Liver (tissue), 9 donors: ENCODE measurements around the gene PTPN9. TPM values are rescaled to one million over a fixed set of nuclear protein-coding genes. Genes with fewer than 3 reads are reported as not detected.

ENCODE experiments used
- DNase-seq: peaks from one replicate; pipeline ENCODE4 v3.0.0-alpha.2; 2017; ENCODE audit warnings: low spot score
- H3K27ac ChIP-seq, 2 donors: one replicate each; pipeline ENCODE4 v1.7.0; 2013; ENCODE audit warnings: inconsistent platforms in 2 of 2, low read length in 2 of 2, control low read depth in 1 of 2, low read depth in 1 of 2, mild to moderate bottlenecking in 1 of 2
- H3K27me3 ChIP-seq, 4 donors: one replicate each; pipeline versions ENCODE4 v1.6.1 to v1.7.0; 2013; ENCODE audit warnings: low read length in 3 of 4, inconsistent platforms in 1 of 4, mild to moderate bottlenecking in 1 of 4, moderate library complexity in 1 of 4; ENCODE audit not compliant: control insufficient read depth in 4 of 4, insufficient read depth in 4 of 4
- H3K36me3 ChIP-seq, 4 donors: one replicate each; pipeline versions ENCODE4 v1.6.1 to v1.7.0; 2013; ENCODE audit warnings: low read length in 3 of 4, mild to moderate bottlenecking in 3 of 4, low read depth in 1 of 4, moderate library complexity in 1 of 4; ENCODE audit not compliant: control insufficient read depth in 4 of 4, insufficient read depth in 3 of 4
- H3K4me1 ChIP-seq, 4 donors: one replicate each; pipeline versions ENCODE4 v1.6.1 to v1.7.0; 2013; ENCODE audit warnings: low read length in 3 of 4, mild to moderate bottlenecking in 3 of 4, moderate library complexity in 1 of 4; ENCODE audit not compliant: control insufficient read depth in 4 of 4, insufficient read depth in 4 of 4
- H3K4me3 ChIP-seq, 3 donors: one replicate each; pipeline versions ENCODE4 v1.6.1 to v1.7.0; 2013; ENCODE audit warnings: low read length in 3 of 3, control low read depth in 1 of 3, low read depth in 1 of 3, mild to moderate bottlenecking in 1 of 3
- H3K9ac ChIP-seq, 2 donors: one replicate each; pipeline ENCODE4 v1.7.0; 2013; ENCODE audit warnings: low read length in 2 of 2, mild to moderate bottlenecking in 2 of 2, moderate library complexity in 2 of 2, control low read depth in 1 of 2, low read depth in 1 of 2
- H3K9me3 ChIP-seq, 4 donors: one replicate each; pipeline versions ENCODE4 v1.6.1 to v1.7.0; 2013; ENCODE audit warnings: low read length in 3 of 4; ENCODE audit not compliant: control insufficient read depth in 4 of 4
- EGR1 ChIP-seq, 2 donors: IDR thresholded peaks; 2 replicates each; pipeline ENCODE4 v1.6.1; 2016 to 2018; ENCODE audit warnings: antibody characterized with exemption in 2 of 2, low read depth in 2 of 2
- FOXA1 ChIP-seq: IDR thresholded peaks from 2 replicates; pipeline ENCODE4 v1.6.1; 2016; ENCODE audit warnings: antibody characterized with exemption
- FOXA2 ChIP-seq: IDR thresholded peaks from 2 replicates; pipeline ENCODE4 v1.6.1; 2016; ENCODE audit warnings: antibody characterized with exemption
- GABPA ChIP-seq, 2 donors: IDR thresholded peaks in 1 of 2; conservative IDR thresholded peaks in 1 of 2; 2 replicates each; pipeline ENCODE4 v1.6.1; 2016; ENCODE audit warnings: antibody characterized with exemption in 2 of 2, mild to moderate bottlenecking in 1 of 2, moderate library complexity in 1 of 2
- HNF4A ChIP-seq, 2 donors: conservative IDR thresholded peaks; 2 replicates each; pipeline ENCODE4 v1.6.1; 2016; ENCODE audit warnings: antibody characterized with exemption in 2 of 2, mild to moderate bottlenecking in 2 of 2
- HNF4G ChIP-seq: IDR thresholded peaks from 2 replicates; pipeline ENCODE4 v1.6.1; 2016; ENCODE audit warnings: antibody characterized with exemption
- JUND ChIP-seq, 2 donors: IDR thresholded peaks; 2 replicates each; pipeline ENCODE4 v1.6.1; 2016; ENCODE audit warnings: antibody characterized with exemption in 2 of 2
- NR2F2 ChIP-seq: IDR thresholded peaks from 2 replicates; pipeline ENCODE4 v1.6.1; 2016; ENCODE audit warnings: antibody characterized with exemption
- RAD21 ChIP-seq, 2 donors: IDR thresholded peaks; 2 replicates each; pipeline ENCODE4 v1.6.1; 2016; ENCODE audit warnings: antibody characterized with exemption in 2 of 2, mild to moderate bottlenecking in 2 of 2
- RXRA ChIP-seq, 2 donors: IDR thresholded peaks; 2 replicates each; pipeline ENCODE4 v1.6.1; 2017 to 2018; ENCODE audit warnings: antibody characterized with exemption in 2 of 2, mild to moderate bottlenecking in 1 of 2
- SP1 ChIP-seq: IDR thresholded peaks from 2 replicates; pipeline ENCODE4 v1.6.1; 2018; ENCODE audit warnings: antibody characterized with exemption, mild to moderate bottlenecking
- TAF1 ChIP-seq: conservative IDR thresholded peaks from 2 replicates; pipeline ENCODE4 v1.6.1; 2016; ENCODE audit warnings: antibody characterized with exemption, mild to moderate bottlenecking
- YY1 ChIP-seq: IDR thresholded peaks from 2 replicates; pipeline ENCODE4 v1.6.1; 2016; ENCODE audit warnings: antibody characterized with exemption, mild to moderate bottlenecking
- polyA plus RNA-seq, 2 donors: library from polyadenylated mRNA; stranded (reverse) in 1 of 2; unstranded in 1 of 2; fragments of 200-250 nt in 1 of 2; fragments of >200 nt in 1 of 2; fragmentation: Nextera tagmentation in 1 of 2; extraction: Ambion mirVana in 1 of 2; gene quantifications; one replicate each; pipeline versions ENCODE4 v1.2.1 to v1.2.3, GENCODE V29; 2013 to 2015
- total RNA-seq, 2 donors: library from RNA; depleted of rRNA; stranded (reverse); fragments of >200 nt; gene quantifications; one replicate each; pipeline ENCODE4 v1.2.3, GENCODE V29; 2014
- TF ChIP-seq, protein P1 (sequence below): IDR thresholded peaks from 2 replicates; pipeline ENCODE4 v1.6.1; 2016; ENCODE audit warnings: antibody characterized with exemption, mild to moderate bottlenecking
- TF ChIP-seq, protein P2 (sequence below): IDR thresholded peaks from 2 replicates; pipeline ENCODE4 v1.6.1; 2016; ENCODE audit warnings: antibody characterized with exemption
- TF ChIP-seq, protein P3 (sequence below): fragments of 150-350 bp; IDR thresholded peaks from 2 replicates; pipeline ENCODE4 v1.5.1; 2017; ENCODE audit warnings: improper control_type of control experiment, low read depth, low read length; ENCODE audit not compliant: missing input control
- TF ChIP-seq, protein P4 (sequence below): IDR thresholded peaks from 2 replicates; pipeline ENCODE4 v1.6.1; 2016; ENCODE audit warnings: antibody characterized with exemption
- TF ChIP-seq, protein P5 (sequence below): IDR thresholded peaks from 2 replicates; pipeline ENCODE4 v1.6.1; 2016; ENCODE audit warnings: antibody characterized with exemption
- donor health status: healthy.
- donor health status: healthy.
- donor health status: healthy.
- donor health status: healthy.
- donor health status: healthy.

Gene PTPN9
- total and polyA plus RNA-seq, 4 donors = 5.4 to 14.1 (median 7.5) TPM

DNA sequence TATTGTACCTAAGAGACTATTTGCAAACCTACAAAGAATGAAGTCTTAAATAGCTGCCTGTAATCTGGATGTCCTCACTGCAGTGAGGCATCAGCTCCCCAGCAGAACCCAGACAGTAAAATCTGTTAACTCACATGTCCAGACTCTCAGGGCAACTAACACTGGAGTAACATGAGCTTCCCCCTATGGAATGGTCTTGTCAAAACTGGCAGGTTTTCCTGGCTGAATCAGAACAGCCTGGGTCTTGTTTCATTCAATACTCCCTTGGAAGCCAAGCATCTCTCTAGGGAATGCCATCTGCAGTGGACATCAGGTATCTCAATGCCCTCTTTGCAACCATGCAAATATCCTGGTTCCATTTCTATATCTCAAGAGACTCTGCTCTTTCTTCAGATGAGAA is 24.4 kb downstream of the PTPN9 start:
- no peak for DNase-seq
- no peak for TF ChIP-seq GABPA (IDR thresholded peaks at IDR 0.05 in 1 of 2, conservative IDR thresholded peaks at IDR 0.05 in 1 of 2)
- no peak for TF ChIP-seq FOXA2
- TF ChIP-seq, protein P1, sequence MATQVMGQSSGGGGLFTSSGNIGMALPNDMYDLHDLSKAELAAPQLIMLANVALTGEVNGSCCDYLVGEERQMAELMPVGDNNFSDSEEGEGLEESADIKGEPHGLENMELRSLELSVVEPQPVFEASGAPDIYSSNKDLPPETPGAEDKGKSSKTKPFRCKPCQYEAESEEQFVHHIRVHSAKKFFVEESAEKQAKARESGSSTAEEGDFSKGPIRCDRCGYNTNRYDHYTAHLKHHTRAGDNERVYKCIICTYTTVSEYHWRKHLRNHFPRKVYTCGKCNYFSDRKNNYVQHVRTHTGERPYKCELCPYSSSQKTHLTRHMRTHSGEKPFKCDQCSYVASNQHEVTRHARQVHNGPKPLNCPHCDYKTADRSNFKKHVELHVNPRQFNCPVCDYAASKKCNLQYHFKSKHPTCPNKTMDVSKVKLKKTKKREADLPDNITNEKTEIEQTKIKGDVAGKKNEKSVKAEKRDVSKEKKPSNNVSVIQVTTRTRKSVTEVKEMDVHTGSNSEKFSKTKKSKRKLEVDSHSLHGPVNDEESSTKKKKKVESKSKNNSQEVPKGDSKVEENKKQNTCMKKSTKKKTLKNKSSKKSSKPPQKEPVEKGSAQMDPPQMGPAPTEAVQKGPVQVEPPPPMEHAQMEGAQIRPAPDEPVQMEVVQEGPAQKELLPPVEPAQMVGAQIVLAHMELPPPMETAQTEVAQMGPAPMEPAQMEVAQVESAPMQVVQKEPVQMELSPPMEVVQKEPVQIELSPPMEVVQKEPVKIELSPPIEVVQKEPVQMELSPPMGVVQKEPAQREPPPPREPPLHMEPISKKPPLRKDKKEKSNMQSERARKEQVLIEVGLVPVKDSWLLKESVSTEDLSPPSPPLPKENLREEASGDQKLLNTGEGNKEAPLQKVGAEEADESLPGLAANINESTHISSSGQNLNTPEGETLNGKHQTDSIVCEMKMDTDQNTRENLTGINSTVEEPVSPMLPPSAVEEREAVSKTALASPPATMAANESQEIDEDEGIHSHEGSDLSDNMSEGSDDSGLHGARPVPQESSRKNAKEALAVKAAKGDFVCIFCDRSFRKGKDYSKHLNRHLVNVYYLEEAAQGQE = no peak
- no peak for TF ChIP-seq NR2F2
- no peak for TF ChIP-seq EGR1 (IDR thresholded peaks at IDR 0.05; ENCODE audit: low read depth in 2 of 2)
- TF ChIP-seq RAD21 (IDR thresholded peaks at IDR 0.05) = no peak
- TF ChIP-seq RXRA (IDR thresholded peaks at IDR 0.05) = no peak
- no peak for TF ChIP-seq HNF4A (conservative IDR thresholded peaks at IDR 0.05)
- no peak for TF ChIP-seq TAF1
- TF ChIP-seq, protein P2, sequence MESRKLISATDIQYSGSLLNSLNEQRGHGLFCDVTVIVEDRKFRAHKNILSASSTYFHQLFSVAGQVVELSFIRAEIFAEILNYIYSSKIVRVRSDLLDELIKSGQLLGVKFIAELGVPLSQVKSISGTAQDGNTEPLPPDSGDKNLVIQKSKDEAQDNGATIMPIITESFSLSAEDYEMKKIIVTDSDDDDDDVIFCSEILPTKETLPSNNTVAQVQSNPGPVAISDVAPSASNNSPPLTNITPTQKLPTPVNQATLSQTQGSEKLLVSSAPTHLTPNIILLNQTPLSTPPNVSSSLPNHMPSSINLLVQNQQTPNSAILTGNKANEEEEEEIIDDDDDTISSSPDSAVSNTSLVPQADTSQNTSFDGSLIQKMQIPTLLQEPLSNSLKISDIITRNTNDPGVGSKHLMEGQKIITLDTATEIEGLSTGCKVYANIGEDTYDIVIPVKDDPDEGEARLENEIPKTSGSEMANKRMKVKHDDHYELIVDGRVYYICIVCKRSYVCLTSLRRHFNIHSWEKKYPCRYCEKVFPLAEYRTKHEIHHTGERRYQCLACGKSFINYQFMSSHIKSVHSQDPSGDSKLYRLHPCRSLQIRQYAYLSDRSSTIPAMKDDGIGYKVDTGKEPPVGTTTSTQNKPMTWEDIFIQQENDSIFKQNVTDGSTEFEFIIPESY = no peak
- TF ChIP-seq, protein P3, sequence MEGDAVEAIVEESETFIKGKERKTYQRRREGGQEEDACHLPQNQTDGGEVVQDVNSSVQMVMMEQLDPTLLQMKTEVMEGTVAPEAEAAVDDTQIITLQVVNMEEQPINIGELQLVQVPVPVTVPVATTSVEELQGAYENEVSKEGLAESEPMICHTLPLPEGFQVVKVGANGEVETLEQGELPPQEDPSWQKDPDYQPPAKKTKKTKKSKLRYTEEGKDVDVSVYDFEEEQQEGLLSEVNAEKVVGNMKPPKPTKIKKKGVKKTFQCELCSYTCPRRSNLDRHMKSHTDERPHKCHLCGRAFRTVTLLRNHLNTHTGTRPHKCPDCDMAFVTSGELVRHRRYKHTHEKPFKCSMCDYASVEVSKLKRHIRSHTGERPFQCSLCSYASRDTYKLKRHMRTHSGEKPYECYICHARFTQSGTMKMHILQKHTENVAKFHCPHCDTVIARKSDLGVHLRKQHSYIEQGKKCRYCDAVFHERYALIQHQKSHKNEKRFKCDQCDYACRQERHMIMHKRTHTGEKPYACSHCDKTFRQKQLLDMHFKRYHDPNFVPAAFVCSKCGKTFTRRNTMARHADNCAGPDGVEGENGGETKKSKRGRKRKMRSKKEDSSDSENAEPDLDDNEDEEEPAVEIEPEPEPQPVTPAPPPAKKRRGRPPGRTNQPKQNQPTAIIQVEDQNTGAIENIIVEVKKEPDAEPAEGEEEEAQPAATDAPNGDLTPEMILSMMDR = no peak
- no peak for TF ChIP-seq HNF4G
- TF ChIP-seq JUND (IDR thresholded peaks at IDR 0.05) = no peak
- no peak for TF ChIP-seq YY1
- TF ChIP-seq SP1 = no peak
- no peak for TF ChIP-seq FOXA1
- TF ChIP-seq, protein P4, sequence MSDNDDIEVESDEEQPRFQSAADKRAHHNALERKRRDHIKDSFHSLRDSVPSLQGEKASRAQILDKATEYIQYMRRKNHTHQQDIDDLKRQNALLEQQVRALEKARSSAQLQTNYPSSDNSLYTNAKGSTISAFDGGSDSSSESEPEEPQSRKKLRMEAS = no peak
- TF ChIP-seq, protein P5, sequence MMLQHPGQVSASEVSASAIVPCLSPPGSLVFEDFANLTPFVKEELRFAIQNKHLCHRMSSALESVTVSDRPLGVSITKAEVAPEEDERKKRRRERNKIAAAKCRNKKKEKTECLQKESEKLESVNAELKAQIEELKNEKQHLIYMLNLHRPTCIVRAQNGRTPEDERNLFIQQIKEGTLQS = no peak

DNA sequence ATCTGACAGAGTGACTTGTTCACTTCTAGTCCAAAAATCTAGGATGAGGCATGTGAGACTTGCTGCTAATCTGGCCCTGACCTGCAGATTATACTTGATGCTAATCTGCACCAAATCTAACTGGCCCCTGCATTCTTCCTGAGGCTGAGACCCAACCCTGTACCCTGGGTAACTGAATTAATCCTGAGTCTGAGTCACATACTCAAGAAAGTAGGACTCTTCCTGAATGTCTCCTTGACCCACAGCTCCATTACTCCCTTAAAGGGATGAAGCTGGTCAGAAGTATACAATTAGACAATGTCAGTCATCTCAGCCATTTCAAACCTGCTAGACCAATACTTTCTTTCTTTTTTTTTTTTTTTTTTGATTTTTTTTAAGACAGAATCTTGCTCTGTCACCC is 25.5 kb downstream of the PTPN9 start:
- Histone ChIP-seq H3K9me3 (no peaks in the 10 kb centered on the region), H3K27ac (no peak overlapping the region), H3K9ac (no peak overlapping the region), H3K36me3 (no peaks in the 10 kb centered on the region), H3K27me3 (no peaks in the 10 kb centered on the region), H3K4me3 (no peak overlapping the region), H3K4me1 (no peaks in the 10 kb centered on the region)
- TF ChIP-seq FOXA2 (no peak), JUND (IDR thresholded peaks at IDR 0.05) (no peak), NR2F2 (no peak), EGR1 (IDR thresholded peaks at IDR 0.05; ENCODE audit: low read depth in 2 of 2) (no peak), TAF1 (no peak)
- TF ChIP-seq, protein P3 = no peak
- TF ChIP-seq, protein P4 = no peak
- DNase-seq = no peak

More for the DNA sequence above, 24.4 kb downstream of the PTPN9 start:
- Histone ChIP-seq H3K36me3 (no peaks in the 10 kb centered on the region), H3K27ac (no peak overlapping the region), H3K4me1 (no peaks in the 10 kb centered on the region), H3K9me3 (no peaks in the 10 kb centered on the region), H3K9ac (no peak overlapping the region), H3K4me3 (no peak overlapping the region), H3K27me3 (no peaks in the 10 kb centered on the region)
